A673 (cell line): ENCODE data around the gene CFD. TPM values are rescaled to one million over a fixed set of nuclear protein-coding genes. Genes with fewer than 3 reads are reported as not detected.

Experiments
- BruUV-seq: library from RNA; stranded (reverse); fragments of 400-500 nt; replicated peaks from 2 replicates; lab custom pipeline; 2021; lab: Mats Ljungman, UMichigan
- CTCF ChIA-PET: fragments of 300-600 bp; sonication (Branson Sonifier 250); formaldehyde crosslinking; loops from one replicate; lab custom pipeline; 2022; ENCODE audit warnings: antibody characterized with exemption; lab: Charles Lee
- POLR2A ChIA-PET: fragments of 300-600 bp; sonication (Branson Sonifier 250); formaldehyde crosslinking; loops from one replicate; lab custom pipeline; 2022; ENCODE audit warnings: antibody characterized with exemption; ENCODE audit not compliant: low non-redundant PET; lab: Charles Lee
- DNase-seq: peaks from one replicate; pipeline ENCODE4 v3.0.0-alpha.2; 2015; ENCODE audit warnings: low spot score
- H3K27ac ChIP-seq: fragments of 200-600 bp; sonication (generic); 2 replicates; pipeline ENCODE4 v1.5.1; 2016; ENCODE audit warnings: mixed run types, low read depth, mild to moderate bottlenecking, mixed read lengths, antibody characterized with exemption, low read length; ENCODE audit not compliant: poor library complexity, severe bottlenecking
- H3K27me3 ChIP-seq: fragments of 200-600 bp; sonication (generic); replicated peaks from 2 replicates; pipeline ENCODE4 v1.6.1; 2017; ENCODE audit warnings: mixed run types, low read depth, mild to moderate bottlenecking, mixed read lengths, antibody characterized with exemption, low read length; ENCODE audit not compliant: insufficient read depth, poor library complexity
- H3K36me3 ChIP-seq: fragments of 200-600 bp; sonication (generic); 2 replicates; pipeline ENCODE4 v1.6.1; 2016; ENCODE audit warnings: mixed run types, mild to moderate bottlenecking, mixed read lengths, antibody characterized with exemption, low read length; ENCODE audit not compliant: insufficient read depth, poor library complexity, severe bottlenecking
- H3K4me1 ChIP-seq: fragments of 200-600 bp; sonication (generic); 2 replicates; pipeline ENCODE4 v1.6.1; 2017; ENCODE audit warnings: mixed run types, mild to moderate bottlenecking, mixed read lengths, antibody characterized with exemption, low read length; ENCODE audit not compliant: insufficient read depth, poor library complexity, severe bottlenecking
- H3K4me3 ChIP-seq: fragments of 200-600 bp; sonication (generic); 2 replicates; pipeline ENCODE4 v1.5.1; 2016; ENCODE audit warnings: low read depth, mixed run types, mild to moderate bottlenecking, mixed read lengths, low read length; ENCODE audit not compliant: poor library complexity, severe bottlenecking
- H3K9me3 ChIP-seq: fragments of 200-600 bp; sonication (generic); 2 replicates; pipeline ENCODE4 v1.6.1; 2016; ENCODE audit warnings: mixed run types, low read depth, mild to moderate bottlenecking, mixed read lengths, antibody characterized with exemption, low read length; ENCODE audit not compliant: poor library complexity, severe bottlenecking
- CTCF ChIP-seq: fragments of 300-800, 200-600 bp; sonication (generic); conservative IDR thresholded peaks from 2 replicates; pipeline ENCODE4 v1.5.1; 2017; ENCODE audit warnings: low read depth, mild to moderate bottlenecking, antibody characterized with exemption, low read length, moderate library complexity, mixed read lengths
- EZH2 ChIP-seq: fragments of 200-600 bp; sonication (generic); IDR thresholded peaks from 2 replicates; pipeline ENCODE4 v1.6.1; 2017; ENCODE audit warnings: borderline replicate concordance, low read depth, mild to moderate bottlenecking, mixed read lengths, antibody characterized with exemption, low read length; ENCODE audit not compliant: poor library complexity, severe bottlenecking
- intact Hi-C: fragments of 100-400 bp; cut with micrococcal nuclease; formaldehyde crosslinking; loops from one replicate; pipeline ENCODE4 v1.10.0; 2022; ENCODE audit not compliant: unreplicated experiment
- total RNA-seq: library from RNA; stranded (reverse); gene quantifications from 2 replicates; pipeline ENCODE4 v1.2.3, GENCODE V29; 2021

CFD gene
- total RNA-seq, 1 experiment from 2014 or later: 1.1 TPM

DNA sequence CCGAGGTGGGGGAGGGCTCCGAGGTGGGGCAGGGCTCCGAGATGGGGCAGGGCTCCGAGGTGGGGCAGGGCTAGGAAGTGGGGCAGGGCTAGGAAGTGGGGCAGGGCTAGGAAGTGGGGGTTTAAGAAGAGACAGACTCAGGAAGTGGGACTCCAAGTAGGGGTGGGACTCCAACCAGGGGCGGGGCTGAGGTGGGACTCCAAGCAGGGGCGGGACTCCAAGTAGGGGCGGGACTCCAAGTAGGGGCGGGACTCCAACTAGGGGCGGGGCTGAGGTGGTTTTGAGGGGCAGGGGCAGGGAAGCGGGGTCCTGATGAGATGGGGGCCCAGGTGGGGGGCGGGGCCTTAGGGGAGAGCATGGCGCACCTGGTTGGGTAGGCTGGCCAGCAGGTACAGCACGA, 13.6 kb downstream of the CFD start:
- Histone ChIP-seq H3K4me3 (no peak overlapping the region), H3K36me3 (peaks cover 28% of the 10 kb centered on the region), H3K27ac (no peak overlapping the region), H3K9me3 (no peaks in the 10 kb centered on the region), H3K27me3 (no peaks in the 10 kb centered on the region), H3K4me1 (peaks cover 48% of the 10 kb centered on the region)
- intact Hi-C loops: no loop called here
- POLR2A ChIA-PET: no interaction called here
- no TSS peak for BruUV-seq
- CTCF ChIA-PET: no interaction called here
- no peak for TF ChIP-seq CTCF
- no peak for TF ChIP-seq EZH2
- peak; percentile 84 for DNase-seq

- H3K27me3 ChIP-seq: no peaks in the 10 kb centered on the region
- peaks cover 24% of the 10 kb centered on the region for H3K36me3 ChIP-seq
- no peaks in the 10 kb centered on the region for H3K9me3 ChIP-seq
- H3K27ac ChIP-seq: no peak overlapping the region
- DNase-seq: no peak
- no peak overlapping the region for H3K4me3 ChIP-seq
- BruUV-seq: no TSS peak
- peaks cover 43% of the 10 kb centered on the region for H3K4me1 ChIP-seq
- TF ChIP-seq CTCF (no peak), EZH2 (no peak)
- ChIA-PET CTCF (no interaction called here), POLR2A (no interaction called here)
- intact Hi-C loops: no loop called here
These were observed 14.1 kb downstream of the CFD start for GRCh38 chr19:873561-874041.

DNA sequence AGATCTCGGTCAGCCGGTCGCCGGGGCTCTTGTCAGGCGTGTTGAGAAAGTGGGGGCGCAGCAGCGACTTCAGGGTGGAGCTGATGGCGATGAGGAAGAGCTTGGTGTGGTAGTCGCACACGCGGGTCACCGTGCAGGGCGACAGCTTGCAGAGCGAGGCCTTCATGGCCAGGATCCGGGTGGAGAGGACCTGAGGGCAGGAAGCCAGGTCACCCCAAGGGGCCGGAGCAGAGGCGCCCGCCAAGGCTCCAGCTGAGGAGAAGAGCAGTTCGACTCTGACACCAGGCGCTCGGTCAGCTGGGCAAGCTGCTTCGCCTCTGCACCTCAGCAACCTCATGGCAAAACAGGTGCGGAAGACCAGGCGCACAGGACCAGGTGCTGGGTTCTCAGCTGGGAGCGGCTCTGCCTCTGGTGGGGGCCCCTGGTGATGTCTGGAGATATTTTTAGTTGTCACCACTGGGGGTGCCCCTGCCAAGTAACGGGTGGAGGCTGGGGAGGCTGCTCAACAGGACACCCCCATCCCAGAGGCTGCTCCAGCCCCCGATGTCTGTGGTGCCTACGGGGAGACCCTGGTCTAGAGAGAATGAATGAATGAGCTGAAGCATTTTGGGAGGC, 15.9 kb downstream of the CFD start:
- no peak for DNase-seq
- H3K4me1 ChIP-seq: peaks cover 25% of the 10 kb centered on the region
- H3K27me3 ChIP-seq: no peaks in the 10 kb centered on the region
- H3K36me3 ChIP-seq: peaks cover 16% of the 10 kb centered on the region
- TF ChIP-seq CTCF: no peak
- no peak for TF ChIP-seq EZH2
- CTCF ChIA-PET: no interaction called here
- POLR2A ChIA-PET: no interaction called here
- no peaks in the 10 kb centered on the region for H3K9me3 ChIP-seq
- BruUV-seq: no TSS peak
- H3K4me3 ChIP-seq: no peak overlapping the region
- H3K27ac ChIP-seq: no peak overlapping the region
- intact Hi-C loops: no loop called here
